CD4-positive, alpha-beta T cell treated with Interferon gamma for 1 hour (primary cell): Measurements from ENCODE around the gene FOXN3.
"Not testable (repeated sequence)": the region's sequence is repeated elsewhere in the genome, so short reads cannot be mapped to it uniquely, and the experiment has no call there.

Experiments used
- DNase-seq: peaks from one replicate; pipeline ENCODE4 v3.0.0-alpha.2; 2020

The FOXN3 gene

GRCh38 chr14:89185919-89186855, 230.8 kb downstream of the FOXN3 start:
- no peak for DNase-seq

GRCh38 chr14:89184952-89185351, 232.1 kb downstream of the FOXN3 start:
- no peak for DNase-seq

GRCh38 chr14:89182326-89182725, 234.7 kb downstream of the FOXN3 start:
- no peak for DNase-seq

GRCh38 chr14:89180546-89180945, 236.5 kb downstream of the FOXN3 start:
- DNase-seq = no peak

GRCh38 chr14:89179891-89180404, 237.1 kb downstream of the FOXN3 start:
- DNase-seq = no peak

GRCh38 chr14:89178800-89179535, 238.1 kb downstream of the FOXN3 start:
- no peak for DNase-seq

- no peak for DNase-seq
Measured at GRCh38 chr14:89178376-89178775, 238.7 kb downstream of the FOXN3 start.

GRCh38 chr14:89175881-89176799, 240.9 kb downstream of the FOXN3 start:
- no peak for DNase-seq

GRCh38 chr14:89171628-89172027, 245.4 kb downstream of the FOXN3 start:
- DNase-seq = no peak

- DNase-seq = no peak
Measured at GRCh38 chr14:89171168-89171567, 245.9 kb downstream of the FOXN3 start.

GRCh38 chr14:89167705-89168104, 249.3 kb downstream of the FOXN3 start:
- DNase-seq = no peak

- no peak for DNase-seq
Measured at GRCh38 chr14:89166633-89167032, 250.4 kb downstream of the FOXN3 start.

- DNase-seq = no peak
Measured at GRCh38 chr14:89165189-89166181, 251.5 kb downstream of the FOXN3 start.

- DNase-seq = no peak
Measured at GRCh38 chr14:89164168-89165073, 252.6 kb downstream of the FOXN3 start.

GRCh38 chr14:89163031-89163636, 253.9 kb downstream of the FOXN3 start:
- DNase-seq = no peak

GRCh38 chr14:89162586-89162985, 254.4 kb downstream of the FOXN3 start:
- no peak for DNase-seq

GRCh38 chr14:89160437-89160836, 256.6 kb downstream of the FOXN3 start:
- no peak for DNase-seq

- DNase-seq = no peak
Measured at GRCh38 chr14:89158701-89159100, 258.3 kb downstream of the FOXN3 start.

GRCh38 chr14:89158104-89158503, 258.9 kb downstream of the FOXN3 start:
- not testable (repeated sequence) for DNase-seq

- DNase-seq = no peak
Measured at GRCh38 chr14:89155491-89155890, 261.5 kb downstream of the FOXN3 start.
